HEK293T (cell line): ENCODE measurements around the gene NELFB.

Experiments
- CTCF ChIA-PET: fragments of 350-600 bp; formaldehyde crosslinking; extraction: SDS; loops from one replicate; lab custom pipeline; 2021; ENCODE audit warnings: antibody characterized with exemption, inconsistent platforms; lab: Yijun Ruan, JAX
- POLR2A ChIA-PET: fragments of 350-600 bp; formaldehyde crosslinking; extraction: SDS; loops from one replicate; lab custom pipeline; 2020; ENCODE audit warnings: antibody characterized with exemption, inconsistent platforms; lab: Yijun Ruan, JAX
- DNase-seq: peaks from one replicate; pipeline ENCODE4 v3.0.0; 2012; ENCODE audit warnings: mixed read lengths; ENCODE audit errors: extremely low spot score
- ARNT ChIP-seq: fragments of 450-650 bp; IDR thresholded peaks from 2 replicates; pipeline ENCODE4 v1.6.1; 2017; ENCODE audit warnings: mild to moderate bottlenecking
- BHLHE40 ChIP-seq: fragments of 450-650 bp; IDR thresholded peaks from 2 replicates; pipeline ENCODE4 v1.6.1; 2016; ENCODE audit warnings: mild to moderate bottlenecking, moderate library complexity, borderline replicate concordance
- CTBP1 ChIP-seq: fragments of 450-650 bp; IDR thresholded peaks from 2 replicates; pipeline ENCODE4 v1.6.1; 2016; ENCODE audit warnings: borderline replicate concordance
- ELF4 ChIP-seq: fragments of 450-650 bp; IDR thresholded peaks from 2 replicates; pipeline ENCODE4 v1.6.1; 2017; ENCODE audit warnings: antibody characterized with exemption
- FOXA1 ChIP-seq: fragments of 450-650 bp; IDR thresholded peaks from 2 replicates; pipeline ENCODE4 v1.6.1; 2016; ENCODE audit warnings: mild to moderate bottlenecking
- FOXK2 ChIP-seq: fragments of 450-650 bp; IDR thresholded peaks from 2 replicates; pipeline ENCODE4 v1.6.1; 2016; ENCODE audit warnings: mild to moderate bottlenecking
- FOXM1 ChIP-seq: fragments of 450-650 bp; IDR thresholded peaks from 2 replicates; pipeline ENCODE4 v1.6.1; 2017; ENCODE audit warnings: mild to moderate bottlenecking, borderline replicate concordance
- HDGF ChIP-seq: fragments of 450-650 bp; IDR thresholded peaks from 2 replicates; pipeline ENCODE4 v1.6.1; 2017; ENCODE audit warnings: antibody characterized with exemption, borderline replicate concordance
- L3MBTL2 ChIP-seq: fragments of 450-650 bp; conservative IDR thresholded peaks from 2 replicates; pipeline ENCODE4 v1.6.1; 2016; ENCODE audit warnings: mild to moderate bottlenecking
- LEF1 ChIP-seq: fragments of 450-650 bp; IDR thresholded peaks from 2 replicates; pipeline ENCODE4 v1.6.1; 2017; ENCODE audit warnings: mild to moderate bottlenecking, borderline replicate concordance
- NFRKB ChIP-seq: fragments of 450-650 bp; IDR thresholded peaks from 2 replicates; pipeline ENCODE4 v1.6.1; 2016; ENCODE audit warnings: mild to moderate bottlenecking, moderate library complexity
- PKNOX1 ChIP-seq: fragments of 450-650 bp; IDR thresholded peaks from 2 replicates; pipeline ENCODE4 v1.6.1; 2016
- SP1 ChIP-seq: fragments of 450-650 bp; IDR thresholded peaks from 2 replicates; pipeline ENCODE4 v1.6.1; 2017
- SUZ12 ChIP-seq: fragments of 450-650 bp; IDR thresholded peaks from 2 replicates; pipeline ENCODE4 v1.6.1; 2016; ENCODE audit warnings: mild to moderate bottlenecking
- TARDBP ChIP-seq: fragments of 450-650 bp; IDR thresholded peaks from 2 replicates; pipeline ENCODE4 v1.6.1; 2016
- ZNF384 ChIP-seq: fragments of 450-650 bp; IDR thresholded peaks from 2 replicates; pipeline ENCODE4 v1.6.1; 2016

Gene NELFB

GRCh38 chr9:137286975-137287383 lies 31.9 kb downstream of the NELFB start:
- DNase-seq = peak; percentile 86
- TF ChIP-seq TARDBP = no peak
- no peak for TF ChIP-seq ZNF384
- peak; percentile 96 for TF ChIP-seq L3MBTL2
- TF ChIP-seq FOXM1 = no peak
- no peak for TF ChIP-seq HDGF
- POLR2A ChIA-PET = interaction anchor here (1.4 kb wide), 1 partner anchor 172 kb away, joined by 3 read pairs; the partner anchor contains the start of gene NSMF
- CTCF ChIA-PET = interaction anchor here (0.6 to 1.8 kb wide), 10 partner anchors 10 to 580 kb away, joined by 3 to 8 read pairs (median 5); partner anchors contain the start of gene NRARP

- POLR2A ChIA-PET = interaction anchor here (0.9 to 1.2 kb wide), 2 partner anchors 9 to 130 kb away, joined by 3 read pairs; partner anchors contain the start of genes NOXA1 and NRARP
- no peak for DNase-seq
- CTCF ChIA-PET = no interaction called here
Observed at GRCh38 chr9:137293094-137293481, 38.0 kb downstream of the NELFB start.

GRCh38 chr9:137293482-137294090 lies 38.5 kb downstream of the NELFB start:
- POLR2A ChIA-PET = interaction anchor here (0.9 to 1.2 kb wide), 2 partner anchors 9 to 130 kb away, joined by 3 read pairs; partner anchors contain the start of genes NOXA1 and NRARP
- TF ChIP-seq SUZ12 (no peak), NFRKB (no peak), LEF1 (no peak), FOXA1 (no peak), L3MBTL2 (no peak), FOXM1 (no peak), PKNOX1 (no peak), ARNT (no peak), FOXK2 (no peak), TARDBP (no peak), HDGF (no peak), CTBP1 (no peak), ELF4 (no peak), BHLHE40 (no peak), ZNF384 (no peak), SP1 (no peak)
- CTCF ChIA-PET = no interaction called here
- no peak for DNase-seq

More at GRCh38 chr9:137293094-137293481, 38.0 kb downstream of the NELFB start:
- TF ChIP-seq TARDBP (no peak), BHLHE40 (no peak), CTBP1 (no peak), SUZ12 (no peak), FOXK2 (no peak), ARNT (no peak), ELF4 (no peak), FOXM1 (no peak), PKNOX1 (no peak), FOXA1 (no peak), NFRKB (no peak), SP1 (no peak), HDGF (no peak), ZNF384 (no peak), LEF1 (no peak), L3MBTL2 (no peak)

GRCh38 chr9:137294091-137294680 lies 39.1 kb downstream of the NELFB start:
- peak; percentile 64 for DNase-seq
- POLR2A ChIA-PET = interaction anchor here (1.2 kb wide), 1 partner anchor 129 kb away, joined by 3 read pairs; the partner anchor contains the start of gene NOXA1
- TF ChIP-seq L3MBTL2 (0 out of 2 replicates have a peak, but pooled peaks have one; percentile 23), SUZ12 (no peak), BHLHE40 (no peak), HDGF (no peak), FOXM1 (no peak), ELF4 (no peak), ZNF384 (no peak), SP1 (no peak), TARDBP (no peak), CTBP1 (0 out of 2 replicates have a peak, but pooled peaks have one; percentile 31)
- CTCF ChIA-PET = no interaction called here

GRCh38 chr9:137294681-137295237 lies 39.6 kb downstream of the NELFB start:
- CTCF ChIA-PET = no interaction called here

More at GRCh38 chr9:137294681-137295237, 39.6 kb downstream of the NELFB start:
- 0 out of 2 replicates have a peak, but pooled peaks have one; percentile 1 for TF ChIP-seq L3MBTL2
- TF ChIP-seq FOXM1 = no peak
- no peak for TF ChIP-seq TARDBP
- TF ChIP-seq BHLHE40 = no peak
- TF ChIP-seq FOXK2 = no peak
- TF ChIP-seq ARNT = no peak
- no peak for TF ChIP-seq LEF1
- no peak for DNase-seq
- POLR2A ChIA-PET = no interaction called here
